Fibroblast of lung (primary cell): ENCODE results near the gene CDK9. TPM values are rescaled to one million over a fixed set of nuclear protein-coding genes. Genes with fewer than 3 reads are reported as not detected.

Experiments
- DNase-seq, 2 donors: peaks; one replicate each; pipeline versions ENCODE4 v3.0.0 to v3.0.0-alpha.2; 2010; ENCODE audit warnings: low read depth in 2 of 2
- H2AFZ ChIP-seq: 2 replicates; pipeline ENCODE4 v1.5.1; 2012; ENCODE audit warnings: low read length, control low read depth, inconsistent platforms
- H3K27ac ChIP-seq: 2 replicates; pipeline ENCODE4 v1.5.1; 2011; ENCODE audit warnings: low read length, control low read depth; ENCODE audit not compliant: insufficient read depth
- H3K27me3 ChIP-seq: 2 replicates; pipeline ENCODE4 v1.5.1; 2011; ENCODE audit warnings: mild to moderate bottlenecking, low read length; ENCODE audit not compliant: control insufficient read depth, insufficient read depth
- H3K36me3 ChIP-seq: 2 replicates; pipeline ENCODE4 v1.5.1; 2011; ENCODE audit warnings: low read length; ENCODE audit not compliant: control insufficient read depth, insufficient read depth
- H3K4me1 ChIP-seq: 2 replicates; pipeline ENCODE4 v1.5.1; 2011; ENCODE audit warnings: low read length; ENCODE audit not compliant: control insufficient read depth, insufficient read depth; ENCODE audit errors: extremely low read depth
- H3K4me2 ChIP-seq: 2 replicates; pipeline ENCODE4 v1.5.1; 2011; ENCODE audit warnings: low read length, control low read depth; ENCODE audit not compliant: insufficient read depth; ENCODE audit errors: extremely low read depth
- H3K4me3 ChIP-seq, 4 experiments: fragments of 200-600 bp in 1 of 4; sonication (generic) in 1 of 4; replicated peaks in 1 of 4; 2 replicates each; pipeline ENCODE4 v1.5.1; 2011 to 2016; ENCODE audit warnings: low read length in 4 of 4, low read depth in 3 of 4, mild to moderate bottlenecking in 3 of 4, control low read depth in 2 of 4, inconsistent platforms in 1 of 4, mixed read lengths in 1 of 4; ENCODE audit not compliant: insufficient read depth in 1 of 4; ENCODE audit errors: control extremely low read depth in 1 of 4
- H3K79me2 ChIP-seq: 2 replicates; pipeline ENCODE4 v1.5.1; 2012; ENCODE audit warnings: mild to moderate bottlenecking, low read length, inconsistent platforms; ENCODE audit not compliant: control insufficient read depth, insufficient read depth
- H3K9ac ChIP-seq: 2 replicates; pipeline ENCODE4 v1.5.1; 2011; ENCODE audit warnings: mild to moderate bottlenecking, low read length, control low read depth; ENCODE audit not compliant: insufficient read depth
- H3K9me3 ChIP-seq: 2 replicates; pipeline ENCODE4 v1.5.1; 2012; ENCODE audit warnings: low read depth, low read length; ENCODE audit not compliant: control insufficient read depth, insufficient read depth
- H4K20me1 ChIP-seq: 2 replicates; pipeline ENCODE4 v1.5.1; 2011; ENCODE audit warnings: low read length; ENCODE audit not compliant: control insufficient read depth, insufficient read depth; ENCODE audit errors: extremely low read depth
- CTCF ChIP-seq, 2 donors: IDR thresholded peaks in 1 of 2; conservative IDR thresholded peaks in 1 of 2; 1 replicate in 1 of 2; 2 replicates in 1 of 2; pipeline ENCODE4 v1.5.1; 2011 to 2012; ENCODE audit warnings: low read length in 2 of 2, control low read depth in 1 of 2, inconsistent platforms in 1 of 2, low read depth in 1 of 2, mild to moderate bottlenecking in 1 of 2
- EZH2 ChIP-seq: IDR thresholded peaks from 2 replicates; pipeline ENCODE4 v1.5.1; 2012; ENCODE audit warnings: low read length, control low read depth, mild to moderate bottlenecking; ENCODE audit errors: missing control alignments
- polyA plus RNA-seq, 2 donors: library from polyadenylated mRNA; depleted of rRNA in 1 of 2; stranded (reverse) in 1 of 2; unstranded in 1 of 2; fragments of >200 nt; gene quantifications; 2 replicates each; pipeline ENCODE4 v1.2.1, GENCODE V29; 2011 to 2012; ENCODE audit warnings: missing spikeins in 1 of 2
- total RNA-seq: library from RNA; depleted of rRNA; stranded (reverse); fragments of >200 nt; gene quantifications from 2 replicates; pipeline ENCODE4 v1.2.1, GENCODE V29; 2014

CDK9 gene
- total and polyA plus RNA-seq, 2 donors (not counting 1 experiment from before 2014, with no cell fraction given): 54.8 to 82.2 TPM

GRCh38 chr9:127770905-127771569 lies 14.8 kb upstream of the CDK9 start:
- TF ChIP-seq CTCF (conservative IDR thresholded peaks at IDR 0.05 in 1 of 2, IDR thresholded peaks at IDR 0.05 in 1 of 2; ENCODE audit: low read depth in 1 of 2, low read length in 2 of 2) (no peak), EZH2 (no peak)
- peak overlapping the region; percentile 31 to 57 (median 46) for H3K4me3 ChIP-seq
- H3K79me2 ChIP-seq: no peaks in the 10 kb centered on the region
- H3K36me3 ChIP-seq: no peaks in the 10 kb centered on the region
- peak overlapping the region; percentile 95 for H3K4me2 ChIP-seq
- peak; percentile 96 for DNase-seq
- peaks cover 12% of the 10 kb centered on the region for H3K4me1 ChIP-seq
- peaks cover 7% of the 10 kb centered on the region for H3K27me3 ChIP-seq
- H4K20me1 ChIP-seq: no peaks in the 10 kb centered on the region
- peak overlapping the region; percentile 46 for H3K9ac ChIP-seq
- no peak overlapping the region for H2AFZ ChIP-seq
- H3K27ac ChIP-seq: no peak overlapping the region
- H3K9me3 ChIP-seq: no peaks in the 10 kb centered on the region

- no peaks in the 10 kb centered on the region for H3K79me2 ChIP-seq
- peak overlapping the region in 2 of 4 experiments; percentile 29 to 37 for H3K4me3 ChIP-seq
- TF ChIP-seq CTCF (conservative IDR thresholded peaks at IDR 0.05 in 1 of 2, IDR thresholded peaks at IDR 0.05 in 1 of 2; ENCODE audit: low read depth in 1 of 2, low read length in 2 of 2) (no peak), EZH2 (no peak)
- peaks cover 12% of the 10 kb centered on the region for H3K4me1 ChIP-seq
- DNase-seq: no peak
- no peak overlapping the region for H3K27ac ChIP-seq
- no peaks in the 10 kb centered on the region for H4K20me1 ChIP-seq
- H3K36me3 ChIP-seq: no peaks in the 10 kb centered on the region
- no peaks in the 10 kb centered on the region for H3K9me3 ChIP-seq
- H3K9ac ChIP-seq: no peak overlapping the region
- no peak overlapping the region for H2AFZ ChIP-seq
- H3K27me3 ChIP-seq: peaks cover 7% of the 10 kb centered on the region
- peak overlapping the region; percentile 66 for H3K4me2 ChIP-seq
Observed at GRCh38 chr9:127771570-127772189, 14.2 kb upstream of the CDK9 start.

GRCh38 chr9:127772603-127773002 lies 13.2 kb upstream of the CDK9 start:
- no peaks in the 10 kb centered on the region for H4K20me1 ChIP-seq
- TF ChIP-seq CTCF (conservative IDR thresholded peaks at IDR 0.05 in 1 of 2, IDR thresholded peaks at IDR 0.05 in 1 of 2; ENCODE audit: low read depth in 1 of 2, low read length in 2 of 2) (no peak), EZH2 (no peak)
- H3K4me2 ChIP-seq: no peak overlapping the region
- no peak overlapping the region for H2AFZ ChIP-seq
- H3K27me3 ChIP-seq: peaks cover 7% of the 10 kb centered on the region
- H3K36me3 ChIP-seq: no peaks in the 10 kb centered on the region
- no peak for DNase-seq
- no peak overlapping the region for H3K4me3 ChIP-seq
- no peak overlapping the region for H3K27ac ChIP-seq
- H3K9ac ChIP-seq: no peak overlapping the region
- peaks cover 7% of the 10 kb centered on the region for H3K4me1 ChIP-seq
- H3K9me3 ChIP-seq: no peaks in the 10 kb centered on the region
- no peaks in the 10 kb centered on the region for H3K79me2 ChIP-seq
